Vagina (tissue), 2 donors: Measurements from ENCODE around the gene COMMD10.

Experiments
- CTCF ChIP-seq, 3 experiments: fragments of 450-650 bp in 2 of 3; fragments of 200-600 bp in 1 of 3; sonication (generic) in 1 of 3; IDR thresholded peaks; one replicate each; pipeline ENCODE4 v1.5.1; 2017 to 2019; ENCODE audit warnings: antibody characterized with exemption in 3 of 3, mild to moderate bottlenecking in 2 of 3, moderate library complexity in 2 of 3
- POLR2A ChIP-seq, 2 donors: fragments of 450-650 bp; IDR thresholded peaks; one replicate each; pipeline ENCODE4 v1.6.1; 2017; ENCODE audit warnings: antibody characterized with exemption in 2 of 2, mild to moderate bottlenecking in 2 of 2, moderate library complexity in 2 of 2

DNA sequence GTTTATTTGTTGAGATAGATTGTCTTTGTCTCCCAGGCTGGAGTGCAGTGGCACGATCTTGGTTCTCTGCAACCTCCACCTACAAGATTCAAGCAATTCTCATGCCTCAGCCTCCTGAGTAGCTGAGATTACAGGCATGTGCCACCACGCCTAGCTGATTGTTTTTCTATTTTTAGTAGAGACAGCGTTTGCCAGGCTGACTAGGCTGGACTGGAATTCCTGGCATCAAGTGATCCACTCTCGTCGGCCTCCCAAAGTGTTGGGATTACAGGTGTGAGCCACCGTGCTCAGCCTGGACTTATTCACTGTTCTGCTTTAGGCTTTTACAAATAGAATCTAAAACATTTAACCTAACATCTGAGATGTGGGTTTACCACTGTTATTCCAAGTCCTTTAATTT lies 91.3 kb downstream of the COMMD10 start:
- TF ChIP-seq CTCF (IDR thresholded peaks at IDR 0.05) (no peak), POLR2A (IDR thresholded peaks at IDR 0.05) (no peak)
